HCT116 (cell line): ENCODE results near the gene THADA. TPM values are rescaled to one million over a fixed set of nuclear protein-coding genes. Genes with fewer than 3 reads are reported as not detected.

Experiments
- ATAC-seq: fragments of 200-7000 bp; cut with Tn5 transposase; 2 replicates; pipeline ENCODE4 v1.9.1; 2020; ENCODE audit warnings: mild to moderate bottlenecking, moderate library complexity
- BruUV-seq: library from RNA; stranded (reverse); fragments of 400-500 nt; replicated peaks from 2 replicates; lab custom pipeline; 2021; lab: Mats Ljungman, UMichigan
- CTCF ChIA-PET: fragments of 300-600 bp; sonication (Branson Sonifier 250); formaldehyde crosslinking; loops from one replicate; lab custom pipeline; 2021; ENCODE audit warnings: antibody characterized with exemption; lab: Charles Lee
- POLR2A ChIA-PET: fragments of 300-600, 350-600 bp; sonication (Branson Sonifier 250); formaldehyde crosslinking; loops from one replicate; lab custom pipeline; 2021; ENCODE audit warnings: antibody characterized with exemption; lab: Charles Lee
- RAD21 ChIA-PET, 2 experiments: fragments of 300-600 bp; sonication (Branson Sonifier 250); formaldehyde crosslinking; loops; one replicate each; lab custom pipeline; 2023; ENCODE audit warnings: low total read pairs in 2 of 2; ENCODE audit not compliant: uncharacterized antibody in 2 of 2, unreplicated experiment in 2 of 2, low non-redundant PET in 1 of 2; lab: Charles Lee
- DNase-seq: peaks from one replicate; pipeline ENCODE4 v3.0.0-alpha.2; 2010; ENCODE audit warnings: low read depth, low spot score
- H2AFZ ChIP-seq: fragments of 200-600 bp; shearing (Covaris generic), sonication (generic); 2 replicates; pipeline ENCODE4 v1.6.1; 2017; ENCODE audit warnings: low read depth, mixed run types, mixed read lengths, antibody characterized with exemption, low read length; ENCODE audit not compliant: poor library complexity, severe bottlenecking
- H3K27ac ChIP-seq: 2 replicates; pipeline ENCODE4 v1.5.1; 2012; ENCODE audit warnings: low read depth, low read length
- H3K27me3 ChIP-seq: fragments of 200-600 bp; sonication (generic); 2 replicates; pipeline ENCODE4 v1.6.1; 2016; ENCODE audit warnings: mixed run types, low read length, mixed read lengths; ENCODE audit not compliant: insufficient read depth
- H3K36me3 ChIP-seq, 2 experiments: fragments of 200-500 bp in 1 of 2; fragments of 200-600 bp in 1 of 2; sonication (Bioruptor generic) in 1 of 2; sonication (generic) in 1 of 2; 2 replicates each; pipeline versions ENCODE4 v1.5.1 to v1.6.1; 2014 to 2016; ENCODE audit warnings: low read length in 2 of 2, inconsistent platforms in 1 of 2, mixed read lengths in 1 of 2, mixed run types in 1 of 2; ENCODE audit not compliant: insufficient read depth in 2 of 2, control insufficient read depth in 1 of 2
- H3K4me1 ChIP-seq, 2 experiments: fragments of 200-600 bp in 1 of 2; sonication (generic) in 1 of 2; 2 replicates each; pipeline versions ENCODE4 v1.5.1 to v1.6.1; 2012 to 2017; ENCODE audit warnings: low read length in 2 of 2, inconsistent platforms in 1 of 2, mild to moderate bottlenecking in 1 of 2, mixed read lengths in 1 of 2, mixed run types in 1 of 2, moderate library complexity in 1 of 2; ENCODE audit not compliant: insufficient read depth in 2 of 2, control insufficient read depth in 1 of 2
- H3K4me2 ChIP-seq: fragments of 200-600 bp; sonication (generic); 2 replicates; pipeline ENCODE4 v1.6.1; 2017; ENCODE audit warnings: mixed run types, low read length, mixed read lengths
- H3K4me3 ChIP-seq, 2 experiments: fragments of 200-600 bp in 1 of 2; sonication (generic) in 1 of 2; replicated peaks in 1 of 2; 2 replicates each; pipeline ENCODE4 v1.5.1; 2011 to 2016; ENCODE audit warnings: low read length in 2 of 2, control low read depth in 1 of 2, low read depth in 1 of 2, mild to moderate bottlenecking in 1 of 2, mixed read lengths in 1 of 2, mixed run types in 1 of 2
- H3K79me2 ChIP-seq: fragments of 200-600 bp; sonication (generic); 2 replicates; pipeline ENCODE4 v1.6.1; 2017; ENCODE audit warnings: mild to moderate bottlenecking, mixed run types, low read length, moderate library complexity, mixed read lengths; ENCODE audit not compliant: insufficient read depth
- H3K9ac ChIP-seq: fragments of 200-600 bp; sonication (generic); 2 replicates; pipeline ENCODE4 v1.6.1; 2016; ENCODE audit warnings: low read length, mixed read lengths
- H3K9me2 ChIP-seq: fragments of 200-600 bp; sonication (generic), shearing (Covaris generic); 2 replicates; pipeline ENCODE4 v1.6.1; 2017; ENCODE audit warnings: mixed run types, mild to moderate bottlenecking, moderate library complexity; ENCODE audit not compliant: insufficient read depth
- H3K9me3 ChIP-seq, 2 experiments: fragments of 200-500 bp in 1 of 2; fragments of 200-600 bp in 1 of 2; sonication (Bioruptor generic) in 1 of 2; sonication (generic) in 1 of 2; 2 replicates each; pipeline ENCODE4 v1.6.1; 2014 to 2017; ENCODE audit warnings: low read length in 2 of 2, mixed read lengths in 2 of 2, inconsistent platforms in 1 of 2, low read depth in 1 of 2, mild to moderate bottlenecking in 1 of 2, mixed run types in 1 of 2, moderate library complexity in 1 of 2; ENCODE audit not compliant: control insufficient read depth in 1 of 2, insufficient read depth in 1 of 2
- H4K20me1 ChIP-seq: fragments of 200-600 bp; sonication (generic), shearing (Covaris generic); 2 replicates; pipeline ENCODE4 v1.6.1; 2017; ENCODE audit warnings: mixed run types, mild to moderate bottlenecking, moderate library complexity; ENCODE audit not compliant: insufficient read depth
- CBX3 ChIP-seq: IDR thresholded peaks from 2 replicates; pipeline ENCODE4 v1.6.1; 2012; ENCODE audit warnings: low read depth
- CEBPB ChIP-seq: IDR thresholded peaks from 2 replicates; pipeline ENCODE4 v1.6.1; 2012; ENCODE audit warnings: low read depth
- EGR1 ChIP-seq: IDR thresholded peaks from 2 replicates; pipeline ENCODE4 v1.6.1; 2012; ENCODE audit warnings: low read depth
- EZH2 ChIP-seq: fragments of 200-600 bp; sonication (generic); IDR thresholded peaks from 2 replicates; pipeline ENCODE4 v1.6.1; 2017; ENCODE audit warnings: antibody characterized with exemption, mixed run types
- EZH2phosphoT487 ChIP-seq: fragments of 200-600 bp; IDR thresholded peaks from 2 replicates; pipeline ENCODE4 v1.6.1; 2018; ENCODE audit warnings: antibody characterized with exemption, borderline replicate concordance
- JUND ChIP-seq: IDR thresholded peaks from 2 replicates; pipeline ENCODE4 v1.6.1; 2012
- POLR2AphosphoS5 ChIP-seq: IDR thresholded peaks from 2 replicates; pipeline ENCODE4 v1.6.1; 2011; ENCODE audit warnings: mild to moderate bottlenecking, low read depth, low read length, moderate library complexity
- RAD21 ChIP-seq: IDR thresholded peaks from 2 replicates; pipeline ENCODE4 v1.6.1; 2012; ENCODE audit warnings: low read depth, mild to moderate bottlenecking
- SIN3A ChIP-seq: IDR thresholded peaks from 2 replicates; pipeline ENCODE4 v1.6.1; 2012; ENCODE audit warnings: low read depth
- SRF ChIP-seq: IDR thresholded peaks from 2 replicates; pipeline ENCODE4 v1.6.1; 2012; ENCODE audit warnings: low read depth
- TCF7L2 ChIP-seq: IDR thresholded peaks from 2 replicates; pipeline ENCODE4 v1.7.0; 2011; ENCODE audit warnings: borderline replicate concordance, inconsistent platforms; ENCODE audit not compliant: insufficient read depth, insufficient read length; ENCODE audit errors: extremely low read depth
- ZFX ChIP-seq: fragments of 450-650 bp; IDR thresholded peaks from 2 replicates; pipeline ENCODE4 v1.6.1; 2017
- intact Hi-C: fragments of 100-400 bp; cut with micrococcal nuclease; formaldehyde crosslinking; loops from 2 replicates; pipeline ENCODE4 v1.10.0; 2022
- total RNA-seq: library from RNA; stranded (reverse); gene quantifications from one replicate; pipeline ENCODE4 v1.2.1, GENCODE V29; 2021; ENCODE audit not compliant: unreplicated experiment
- TF ChIP-seq, protein P1 (sequence below), 3 experiments: fragments of 200-600 bp in 1 of 3; sonication (generic) in 1 of 3; IDR thresholded peaks in 2 of 3; conservative IDR thresholded peaks in 1 of 3; 2 replicates each; pipeline ENCODE4 v1.5.1; 2012 to 2017; ENCODE audit warnings: low read depth in 2 of 3, low read length in 2 of 3, antibody characterized with exemption in 1 of 3, borderline replicate concordance in 1 of 3, control low read depth in 1 of 3, mild to moderate bottlenecking in 1 of 3, mixed read lengths in 1 of 3, mixed run types in 1 of 3, moderate library complexity in 1 of 3; ENCODE audit not compliant: insufficient read depth in 1 of 3
- TF ChIP-seq, protein P2 (sequence below): IDR thresholded peaks from 2 replicates; pipeline ENCODE4 v1.6.1; 2012; ENCODE audit warnings: low read depth
- TF ChIP-seq, protein P3 (sequence below): IDR thresholded peaks from 2 replicates; pipeline ENCODE4 v1.6.1; 2011; ENCODE audit warnings: mild to moderate bottlenecking, low read length, moderate library complexity; ENCODE audit not compliant: insufficient replicate concordance; ENCODE audit errors: extremely low read depth

The THADA gene
- total RNA-seq, 1 experiment from 2014 or later = 30.7 TPM

DNA sequence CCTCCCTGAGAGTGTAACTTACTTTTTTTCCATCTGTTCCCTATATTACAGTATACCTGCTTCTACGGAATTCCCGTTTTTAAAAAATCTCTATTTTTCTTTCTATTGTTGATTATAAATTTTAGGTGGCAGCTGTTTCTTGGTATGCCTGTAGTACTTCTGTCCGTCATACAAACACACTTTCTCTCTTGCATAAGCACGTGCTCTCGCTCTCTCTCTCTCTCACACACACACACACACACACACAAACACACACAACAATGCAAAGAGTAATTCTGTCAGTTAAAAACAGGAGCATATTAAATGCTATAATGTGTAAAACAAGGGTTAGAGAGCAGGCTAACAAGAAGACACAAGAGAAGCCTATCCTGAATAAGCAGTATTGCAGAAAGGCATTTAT lies 140.5 kb downstream of the THADA start (continued):
- TF ChIP-seq, protein P1, sequence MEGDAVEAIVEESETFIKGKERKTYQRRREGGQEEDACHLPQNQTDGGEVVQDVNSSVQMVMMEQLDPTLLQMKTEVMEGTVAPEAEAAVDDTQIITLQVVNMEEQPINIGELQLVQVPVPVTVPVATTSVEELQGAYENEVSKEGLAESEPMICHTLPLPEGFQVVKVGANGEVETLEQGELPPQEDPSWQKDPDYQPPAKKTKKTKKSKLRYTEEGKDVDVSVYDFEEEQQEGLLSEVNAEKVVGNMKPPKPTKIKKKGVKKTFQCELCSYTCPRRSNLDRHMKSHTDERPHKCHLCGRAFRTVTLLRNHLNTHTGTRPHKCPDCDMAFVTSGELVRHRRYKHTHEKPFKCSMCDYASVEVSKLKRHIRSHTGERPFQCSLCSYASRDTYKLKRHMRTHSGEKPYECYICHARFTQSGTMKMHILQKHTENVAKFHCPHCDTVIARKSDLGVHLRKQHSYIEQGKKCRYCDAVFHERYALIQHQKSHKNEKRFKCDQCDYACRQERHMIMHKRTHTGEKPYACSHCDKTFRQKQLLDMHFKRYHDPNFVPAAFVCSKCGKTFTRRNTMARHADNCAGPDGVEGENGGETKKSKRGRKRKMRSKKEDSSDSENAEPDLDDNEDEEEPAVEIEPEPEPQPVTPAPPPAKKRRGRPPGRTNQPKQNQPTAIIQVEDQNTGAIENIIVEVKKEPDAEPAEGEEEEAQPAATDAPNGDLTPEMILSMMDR (IDR thresholded peaks at IDR 0.05 in 2 of 3, conservative IDR thresholded peaks at IDR 0.05 in 1 of 3; ENCODE audit: borderline replicate concordance in 1 of 3, insufficient read depth in 1 of 3, low read depth in 2 of 3, low read length in 2 of 3) = no peak
- TF ChIP-seq EZH2 = no peak
- TF ChIP-seq SIN3A = no peak
- no peak for TF ChIP-seq JUND
- TF ChIP-seq, all 23 proteins: peak for 0

DNA sequence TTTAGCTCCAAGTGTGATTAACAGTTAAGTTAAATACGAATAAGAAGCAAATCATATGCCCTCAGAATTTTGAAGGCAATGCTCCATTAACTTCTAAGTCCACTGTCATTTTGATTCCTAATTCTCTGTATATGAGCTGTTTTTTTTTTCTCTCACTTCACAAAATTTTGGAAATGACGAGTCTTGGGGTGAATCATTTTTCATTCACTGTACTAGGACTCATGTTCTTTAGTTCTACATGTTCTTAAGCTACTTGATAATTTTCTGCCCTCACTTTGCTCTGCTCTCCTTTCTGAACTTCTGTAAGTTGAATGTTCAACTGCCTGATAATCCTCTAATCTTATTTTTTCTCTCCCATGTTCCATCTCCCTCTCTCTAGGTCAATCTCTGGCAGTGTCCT lies 141.0 kb downstream of the THADA start:
- intact Hi-C loops = loop anchor here (10.0 kb wide), 1 partner anchor 160 kb away; no protein-coding TSS in a partner anchor
- ATAC-seq (no peak), DNase-seq (no peak)
- Histone ChIP-seq H4K20me1 (no peaks in the 10 kb centered on the region), H3K4me2 (no peak overlapping the region), H3K4me3 (no peak overlapping the region), H3K9me2 (no peaks in the 10 kb centered on the region), H3K9ac (no peak overlapping the region), H3K36me3 (no peaks in the 10 kb centered on the region), H2AFZ (no peak overlapping the region), H3K79me2 (no peaks in the 10 kb centered on the region), H3K4me1 (peaks cover 52 to 56% of the 10 kb centered on the region in 2 experiments), H3K27ac (no peak overlapping the region), H3K27me3 (no peaks in the 10 kb centered on the region), H3K9me3 (no peaks in the 10 kb centered on the region)
- ChIA-PET RAD21 (interaction anchor here in 1 of 2 experiments (0.7 kb wide), 2 partner anchors 178 to 288 kb away, joined by 3 read pairs; no protein-coding TSS in a partner anchor), POLR2A (no interaction called here), CTCF (no interaction called here)
- BruUV-seq = no TSS peak
- no peak for TF ChIP-seq ZFX
- TF ChIP-seq CBX3 = no peak
- no peak for TF ChIP-seq EZH2phosphoT487
- no peak for TF ChIP-seq EGR1
- TF ChIP-seq CEBPB = no peak
- TF ChIP-seq SRF = no peak
- no peak for TF ChIP-seq EZH2
- TF ChIP-seq, protein P1 (IDR thresholded peaks at IDR 0.05 in 2 of 3, conservative IDR thresholded peaks at IDR 0.05 in 1 of 3; ENCODE audit: borderline replicate concordance in 1 of 3, insufficient read depth in 1 of 3, low read depth in 2 of 3, low read length in 2 of 3) = no peak
- TF ChIP-seq, protein P2, sequence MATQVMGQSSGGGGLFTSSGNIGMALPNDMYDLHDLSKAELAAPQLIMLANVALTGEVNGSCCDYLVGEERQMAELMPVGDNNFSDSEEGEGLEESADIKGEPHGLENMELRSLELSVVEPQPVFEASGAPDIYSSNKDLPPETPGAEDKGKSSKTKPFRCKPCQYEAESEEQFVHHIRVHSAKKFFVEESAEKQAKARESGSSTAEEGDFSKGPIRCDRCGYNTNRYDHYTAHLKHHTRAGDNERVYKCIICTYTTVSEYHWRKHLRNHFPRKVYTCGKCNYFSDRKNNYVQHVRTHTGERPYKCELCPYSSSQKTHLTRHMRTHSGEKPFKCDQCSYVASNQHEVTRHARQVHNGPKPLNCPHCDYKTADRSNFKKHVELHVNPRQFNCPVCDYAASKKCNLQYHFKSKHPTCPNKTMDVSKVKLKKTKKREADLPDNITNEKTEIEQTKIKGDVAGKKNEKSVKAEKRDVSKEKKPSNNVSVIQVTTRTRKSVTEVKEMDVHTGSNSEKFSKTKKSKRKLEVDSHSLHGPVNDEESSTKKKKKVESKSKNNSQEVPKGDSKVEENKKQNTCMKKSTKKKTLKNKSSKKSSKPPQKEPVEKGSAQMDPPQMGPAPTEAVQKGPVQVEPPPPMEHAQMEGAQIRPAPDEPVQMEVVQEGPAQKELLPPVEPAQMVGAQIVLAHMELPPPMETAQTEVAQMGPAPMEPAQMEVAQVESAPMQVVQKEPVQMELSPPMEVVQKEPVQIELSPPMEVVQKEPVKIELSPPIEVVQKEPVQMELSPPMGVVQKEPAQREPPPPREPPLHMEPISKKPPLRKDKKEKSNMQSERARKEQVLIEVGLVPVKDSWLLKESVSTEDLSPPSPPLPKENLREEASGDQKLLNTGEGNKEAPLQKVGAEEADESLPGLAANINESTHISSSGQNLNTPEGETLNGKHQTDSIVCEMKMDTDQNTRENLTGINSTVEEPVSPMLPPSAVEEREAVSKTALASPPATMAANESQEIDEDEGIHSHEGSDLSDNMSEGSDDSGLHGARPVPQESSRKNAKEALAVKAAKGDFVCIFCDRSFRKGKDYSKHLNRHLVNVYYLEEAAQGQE = no peak
- TF ChIP-seq, protein P3, sequence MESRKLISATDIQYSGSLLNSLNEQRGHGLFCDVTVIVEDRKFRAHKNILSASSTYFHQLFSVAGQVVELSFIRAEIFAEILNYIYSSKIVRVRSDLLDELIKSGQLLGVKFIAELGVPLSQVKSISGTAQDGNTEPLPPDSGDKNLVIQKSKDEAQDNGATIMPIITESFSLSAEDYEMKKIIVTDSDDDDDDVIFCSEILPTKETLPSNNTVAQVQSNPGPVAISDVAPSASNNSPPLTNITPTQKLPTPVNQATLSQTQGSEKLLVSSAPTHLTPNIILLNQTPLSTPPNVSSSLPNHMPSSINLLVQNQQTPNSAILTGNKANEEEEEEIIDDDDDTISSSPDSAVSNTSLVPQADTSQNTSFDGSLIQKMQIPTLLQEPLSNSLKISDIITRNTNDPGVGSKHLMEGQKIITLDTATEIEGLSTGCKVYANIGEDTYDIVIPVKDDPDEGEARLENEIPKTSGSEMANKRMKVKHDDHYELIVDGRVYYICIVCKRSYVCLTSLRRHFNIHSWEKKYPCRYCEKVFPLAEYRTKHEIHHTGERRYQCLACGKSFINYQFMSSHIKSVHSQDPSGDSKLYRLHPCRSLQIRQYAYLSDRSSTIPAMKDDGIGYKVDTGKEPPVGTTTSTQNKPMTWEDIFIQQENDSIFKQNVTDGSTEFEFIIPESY = no peak
- no peak for TF ChIP-seq POLR2AphosphoS5
- TF ChIP-seq TCF7L2 = no peak
- no peak for TF ChIP-seq RAD21
